Peyer's patch (tissue), 4 donors: ENCODE results near the gene PIGV. TPM values are rescaled to one million over a fixed set of nuclear protein-coding genes. Genes with fewer than 3 reads are reported as not detected.

Source experiments
- DNase-seq, 3 donors: peaks; one replicate each; pipeline ENCODE4 v3.0.0-alpha.2; 2017 to 2019
- H3K27ac ChIP-seq, 4 donors: fragments of 200-600 bp; sonication (generic); one replicate each; pipeline ENCODE4 v1.5.1; 2016 to 2019
- H3K27me3 ChIP-seq, 2 donors: fragments of 200-600 bp; sonication (generic); one replicate each; pipeline ENCODE4 v1.5.1; 2019
- H3K36me3 ChIP-seq, 3 donors: fragments of 200-600 bp; sonication (generic); one replicate each; pipeline ENCODE4 v1.5.1; 2016 to 2019
- H3K4me1 ChIP-seq, 4 donors: fragments of 200-600 bp; sonication (generic); one replicate each; pipeline ENCODE4 v1.5.1; 2016 to 2019
- H3K4me3 ChIP-seq, 4 donors: fragments of 200-600 bp; sonication (generic); 1 replicate in 3 of 4; 2 replicates in 1 of 4; pipeline ENCODE4 v1.5.1; 2016 to 2019; ENCODE audit warnings: mild to moderate bottlenecking in 1 of 4
- H3K9me3 ChIP-seq, 4 donors: fragments of 200-600 bp; sonication (generic); one replicate each; pipeline ENCODE4 v1.5.1; 2016 to 2019; ENCODE audit warnings: mild to moderate bottlenecking in 1 of 4
- CTCF ChIP-seq, 6 experiments: fragments of 450-650 bp in 4 of 6; fragments of 200-600 bp in 2 of 6; sonication (generic) in 1 of 6; IDR thresholded peaks; one replicate each; pipeline ENCODE4 v1.5.1; 2017 to 2019; ENCODE audit warnings: antibody characterized with exemption in 6 of 6, mild to moderate bottlenecking in 3 of 6, moderate library complexity in 1 of 6
- POLR2A ChIP-seq, 2 donors: fragments of 450-650 bp; IDR thresholded peaks; one replicate each; pipeline ENCODE4 v1.5.1; 2017; ENCODE audit warnings: antibody characterized with exemption in 2 of 2, mild to moderate bottlenecking in 2 of 2, moderate library complexity in 2 of 2
- total RNA-seq, 4 donors: library from RNA; depleted of rRNA; stranded (reverse); fragments of >200 nt; gene quantifications; one replicate each; pipeline ENCODE4 v1.1.0, GENCODE V29; 2016

The PIGV gene
- total RNA-seq = 10 to 100 TPM in 3 of 4 donors, 1 to 10 TPM in 1; 9.9 to 24.5 (median 18.1) TPM

DNA sequence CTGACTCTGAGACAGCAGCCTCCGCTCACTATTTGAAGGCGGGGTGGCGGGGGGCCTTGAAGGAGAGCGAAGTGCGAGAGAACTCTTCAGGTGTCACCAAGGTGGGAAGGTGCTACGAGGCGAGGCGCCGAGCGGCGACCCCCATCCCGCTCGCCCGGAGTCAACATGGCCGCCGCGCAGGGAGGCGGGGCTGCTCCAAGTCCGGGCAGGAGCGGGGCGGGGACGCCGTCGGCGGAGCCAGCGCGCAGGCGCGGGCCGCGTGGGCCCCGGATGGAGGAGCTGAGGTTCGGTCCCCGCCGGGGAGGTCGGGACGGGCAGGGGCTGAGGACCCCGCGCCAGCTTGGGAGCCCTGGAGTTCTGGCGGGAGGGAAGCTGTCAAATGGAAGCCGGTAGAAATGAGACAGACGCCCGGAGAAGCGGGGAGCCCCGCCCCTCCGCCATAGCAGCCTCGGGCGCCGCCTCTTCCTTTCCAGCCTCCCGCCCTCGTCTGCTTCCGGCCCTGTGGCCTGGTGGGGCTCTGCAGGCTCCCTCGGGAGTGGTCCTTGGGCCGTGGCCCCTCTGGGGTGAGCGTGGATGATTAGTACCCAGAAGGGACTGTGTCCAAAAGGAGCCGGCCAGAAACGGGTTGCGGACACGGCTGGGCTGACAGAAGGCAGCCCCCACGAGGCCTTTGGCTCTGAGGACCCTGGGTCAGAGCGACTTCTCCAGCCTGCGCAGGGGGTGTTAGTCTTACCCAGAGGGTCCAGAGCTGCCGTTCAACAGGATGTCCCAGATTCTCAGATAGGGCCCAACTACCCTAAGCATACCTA lies at the start of gene PIGV:
TSS of gene PIGV (plus strand) at position 245 of the 809 bp plus-strand sequence. CDS start 2,866 bp downstream, outside the sequence.
- peaks cover 11 to 41% (median 18%) of the 10 kb centered on the region in 4 donors for H3K4me1 ChIP-seq
- no peaks in the 10 kb centered on the region for H3K27me3 ChIP-seq
- H3K4me3 ChIP-seq = peak within 1 kb of the TSS; percentile 82 to 84 (median 83)
- peak; percentile 85 to 94 (median 93) for DNase-seq
- H3K36me3 ChIP-seq = no peaks in the 10 kb centered on the region
- H3K27ac ChIP-seq = peak within 1 kb of the TSS; percentile 95 to 99 (median 98)
- H3K9me3 ChIP-seq = no peaks in the 10 kb centered on the region
- TF ChIP-seq POLR2A (IDR thresholded peaks at IDR 0.05) (peak; percentile 51 to 63), CTCF (IDR thresholded peaks at IDR 0.05) (peak in 5 of 6 experiments; percentile 9 to 56 (median 44))

- Histone ChIP-seq H3K4me3 (no peak overlapping the region), H3K36me3 (peaks cover 0 to 64% (median 0%) of the 10 kb centered on the region in 3 donors), H3K9me3 (no peaks in the 10 kb centered on the region), H3K27ac (peak overlapping the region in 3 of 4 donors; percentile 13 to 62 (median 14)), H3K27me3 (no peaks in the 10 kb centered on the region), H3K4me1 (peaks cover 0 to 17% (median 12%) of the 10 kb centered on the region in 4 donors)
- DNase-seq = no peak
- TF ChIP-seq CTCF (IDR thresholded peaks at IDR 0.05) (no peak), POLR2A (IDR thresholded peaks at IDR 0.05) (no peak)
Measured at GRCh38 chr1:26739329-26739914, 48.3 kb upstream of the PIGV start.

DNA sequence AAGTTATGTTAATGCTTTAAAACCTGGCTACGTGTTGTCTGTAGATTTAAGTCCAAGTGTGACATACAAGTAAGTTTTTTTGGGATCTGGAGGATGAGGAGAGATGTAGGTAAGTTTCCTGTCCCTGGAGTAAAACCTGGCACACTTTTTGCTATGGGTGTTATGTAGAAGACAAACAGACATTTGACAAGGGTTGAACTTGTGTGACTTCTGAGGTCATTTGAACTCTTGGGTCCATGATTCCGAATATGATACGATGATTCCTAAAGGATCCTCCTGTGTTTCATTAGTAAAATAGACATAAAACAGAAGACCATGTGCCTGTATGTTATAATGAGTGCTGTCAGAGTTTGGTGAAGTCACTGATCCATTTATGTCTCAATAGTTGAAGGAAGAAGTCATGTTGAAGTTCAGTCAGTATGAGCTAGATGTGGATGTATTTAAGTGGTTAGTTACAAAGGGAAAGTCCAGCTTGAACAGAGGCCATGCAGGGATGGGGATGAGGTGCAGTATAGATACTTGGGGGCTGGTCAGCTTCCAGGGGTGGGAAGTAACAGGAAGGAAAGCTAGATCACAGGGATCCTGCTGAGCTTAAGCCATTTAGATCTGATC lies 47.6 kb upstream of the PIGV start:
- Histone ChIP-seq H3K27me3 (no peaks in the 10 kb centered on the region), H3K4me3 (no peak overlapping the region), H3K9me3 (no peaks in the 10 kb centered on the region), H3K27ac (peak overlapping the region in 2 of 4 donors; percentile 59 to 62), H3K4me1 (peaks cover 0 to 24% (median 16%) of the 10 kb centered on the region in 4 donors), H3K36me3 (peaks cover 0 to 59% (median 0%) of the 10 kb centered on the region in 3 donors)
- TF ChIP-seq CTCF (IDR thresholded peaks at IDR 0.05) (no peak), POLR2A (IDR thresholded peaks at IDR 0.05) (no peak)
- no peak for DNase-seq

DNA sequence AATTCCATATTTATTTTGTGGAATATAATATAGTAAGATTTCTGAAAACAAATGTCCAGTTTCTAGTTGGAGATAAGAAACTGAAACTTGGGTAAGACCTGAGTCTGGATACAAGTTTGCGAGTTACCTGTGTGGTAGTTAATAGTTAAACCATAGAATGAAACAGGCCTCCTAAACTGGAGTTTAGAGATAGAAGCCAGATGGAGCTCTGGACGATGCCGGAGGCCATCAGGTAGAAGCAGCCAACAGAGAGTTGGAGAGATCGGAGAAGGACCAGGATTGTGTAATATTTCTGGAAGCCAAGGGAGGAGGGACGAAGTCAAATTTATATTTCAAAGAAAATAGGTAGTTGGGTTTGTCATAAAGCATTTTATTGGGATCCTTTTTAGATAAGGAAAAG lies 46.8 kb upstream of the PIGV start:
- Histone ChIP-seq H3K4me1 (peaks cover 0 to 28% (median 22%) of the 10 kb centered on the region in 4 donors), H3K4me3 (no peak overlapping the region), H3K27me3 (no peaks in the 10 kb centered on the region), H3K27ac (peak overlapping the region in 2 of 4 donors; percentile 21 to 62), H3K9me3 (no peaks in the 10 kb centered on the region), H3K36me3 (peaks cover 0 to 59% (median 0%) of the 10 kb centered on the region in 3 donors)
- TF ChIP-seq POLR2A (IDR thresholded peaks at IDR 0.05) (no peak), CTCF (IDR thresholded peaks at IDR 0.05) (no peak)
- no peak for DNase-seq

- Histone ChIP-seq H3K4me3 (peak overlapping the region in 1 of 4 donors; percentile 7), H3K27ac (peak overlapping the region; percentile 69 to 84 (median 70)), H3K36me3 (peaks cover 0 to 45% (median 0%) of the 10 kb centered on the region in 3 donors), H3K9me3 (no peaks in the 10 kb centered on the region), H3K4me1 (peaks cover 0 to 29% (median 22%) of the 10 kb centered on the region in 4 donors), H3K27me3 (no peaks in the 10 kb centered on the region)
- no peak for TF ChIP-seq POLR2A (IDR thresholded peaks at IDR 0.05)
- TF ChIP-seq CTCF (IDR thresholded peaks at IDR 0.05) = no peak
- no peak for DNase-seq
Measured at GRCh38 chr1:26743426-26744059, 44.2 kb upstream of the PIGV start.
